SK-N-SH treated with all-trans-retinoic acid at 6 μM for 48 hours (cell line): ENCODE data around the gene ERGIC1.

Experiments used
- ATAC-seq: fragments of 200-7000 bp; cut with Tn5 transposase; 3 replicates; pipeline ENCODE4 v1.9.1; 2020; ENCODE audit warnings: mild to moderate bottlenecking, moderate library complexity
- ARNTL ChIP-seq: fragments of 450-650 bp; formaldehyde crosslinking; IDR thresholded peaks from 2 replicates; pipeline ENCODE4 v1.5.0; 2020; ENCODE audit warnings: low read depth, mild to moderate bottlenecking, moderate library complexity, borderline replicate concordance
- BACH2 ChIP-seq: fragments of 250-450 bp; sonication (Bioruptor Pico); IDR thresholded peaks from 2 replicates; pipeline ENCODE4 v1.9.0; 2021; ENCODE audit warnings: mild to moderate bottlenecking, borderline replicate concordance
- CSDC2 ChIP-seq: fragments of 250-450 bp; sonication (Bioruptor Pico); IDR thresholded peaks from 2 replicates; pipeline ENCODE4 v1.5.0; 2020; ENCODE audit warnings: mild to moderate bottlenecking, moderate library complexity
- ESRRG ChIP-seq: fragments of 250-450 bp; sonication (Bioruptor Pico); IDR thresholded peaks from 2 replicates; pipeline ENCODE4 v1.6.1; 2021; ENCODE audit warnings: mild to moderate bottlenecking
- GLIS3 ChIP-seq: fragments of 250-450 bp; sonication (Bioruptor Pico); IDR thresholded peaks from 2 replicates; pipeline ENCODE4 v1.5.0; 2020; ENCODE audit warnings: mild to moderate bottlenecking, moderate library complexity
- ISL1 ChIP-seq: fragments of 250-450 bp; sonication (Bioruptor Pico); IDR thresholded peaks from 2 replicates; pipeline ENCODE4 v2.1.2; 2022; ENCODE audit warnings: mild to moderate bottlenecking, moderate library complexity
- OSR1 ChIP-seq: fragments of 250-450 bp; sonication (Bioruptor Pico); IDR thresholded peaks from 2 replicates; pipeline ENCODE4 v1.8.0; 2022; ENCODE audit warnings: moderate library complexity, mild to moderate bottlenecking, inconsistent platforms
- PPARA ChIP-seq: fragments of 250-450 bp; sonication (Bioruptor Pico); IDR thresholded peaks from 2 replicates; pipeline ENCODE4 v1.5.0; 2020; ENCODE audit warnings: mild to moderate bottlenecking, borderline replicate concordance
- RARB ChIP-seq: fragments of 250-450 bp; sonication (Bioruptor Pico); IDR thresholded peaks from 2 replicates; pipeline ENCODE4 v1.8.0; 2021; ENCODE audit warnings: mild to moderate bottlenecking, moderate library complexity
- SNAI2 ChIP-seq: fragments of 250-450 bp; sonication (Bioruptor Pico); IDR thresholded peaks from 2 replicates; pipeline ENCODE4 v1.5.0; 2020; ENCODE audit warnings: mild to moderate bottlenecking, moderate library complexity
- TCF4 ChIP-seq: fragments of 250-450 bp; sonication (Bioruptor Pico); IDR thresholded peaks from 2 replicates; pipeline ENCODE4 v1.8.0; 2021; ENCODE audit warnings: mild to moderate bottlenecking, moderate library complexity, borderline replicate concordance
- TOX ChIP-seq: fragments of 250-450 bp; sonication (Bioruptor Pico); IDR thresholded peaks from 2 replicates; pipeline ENCODE4 v1.8.0; 2021; ENCODE audit warnings: mild to moderate bottlenecking, moderate library complexity, borderline replicate concordance
- ZFP3 ChIP-seq: fragments of 250-450 bp; sonication (Bioruptor Pico); IDR thresholded peaks from 2 replicates; pipeline ENCODE4 v1.5.0; 2020; ENCODE audit warnings: mild to moderate bottlenecking, moderate library complexity
- ZFP30 ChIP-seq: fragments of 450-650 bp; formaldehyde crosslinking; IDR thresholded peaks from 2 replicates; pipeline ENCODE4 v1.5.0; 2022; ENCODE audit warnings: mild to moderate bottlenecking, moderate library complexity
- ZNF8 ChIP-seq: fragments of 450-650 bp; formaldehyde crosslinking; IDR thresholded peaks from 2 replicates; pipeline ENCODE4 v1.5.0; 2020; ENCODE audit warnings: mild to moderate bottlenecking, moderate library complexity
- TF ChIP-seq, protein P1 (sequence below): fragments of 250-450 bp; sonication (Bioruptor Pico); IDR thresholded peaks from 2 replicates; pipeline ENCODE4 v1.5.1; 2020; ENCODE audit warnings: low read depth, mild to moderate bottlenecking, moderate library complexity
- TF ChIP-seq, protein P2 (sequence below): fragments of 250-450 bp; sonication (Bioruptor Pico); IDR thresholded peaks from 2 replicates; pipeline ENCODE4 v1.5.1; 2021; ENCODE audit warnings: mild to moderate bottlenecking, moderate library complexity
- TF ChIP-seq, protein P3 (sequence below): fragments of 250-450 bp; sonication (Bioruptor Pico); IDR thresholded peaks from 2 replicates; pipeline ENCODE4 v1.5.0; 2020; ENCODE audit warnings: mild to moderate bottlenecking, moderate library complexity

Gene ERGIC1

DNA sequence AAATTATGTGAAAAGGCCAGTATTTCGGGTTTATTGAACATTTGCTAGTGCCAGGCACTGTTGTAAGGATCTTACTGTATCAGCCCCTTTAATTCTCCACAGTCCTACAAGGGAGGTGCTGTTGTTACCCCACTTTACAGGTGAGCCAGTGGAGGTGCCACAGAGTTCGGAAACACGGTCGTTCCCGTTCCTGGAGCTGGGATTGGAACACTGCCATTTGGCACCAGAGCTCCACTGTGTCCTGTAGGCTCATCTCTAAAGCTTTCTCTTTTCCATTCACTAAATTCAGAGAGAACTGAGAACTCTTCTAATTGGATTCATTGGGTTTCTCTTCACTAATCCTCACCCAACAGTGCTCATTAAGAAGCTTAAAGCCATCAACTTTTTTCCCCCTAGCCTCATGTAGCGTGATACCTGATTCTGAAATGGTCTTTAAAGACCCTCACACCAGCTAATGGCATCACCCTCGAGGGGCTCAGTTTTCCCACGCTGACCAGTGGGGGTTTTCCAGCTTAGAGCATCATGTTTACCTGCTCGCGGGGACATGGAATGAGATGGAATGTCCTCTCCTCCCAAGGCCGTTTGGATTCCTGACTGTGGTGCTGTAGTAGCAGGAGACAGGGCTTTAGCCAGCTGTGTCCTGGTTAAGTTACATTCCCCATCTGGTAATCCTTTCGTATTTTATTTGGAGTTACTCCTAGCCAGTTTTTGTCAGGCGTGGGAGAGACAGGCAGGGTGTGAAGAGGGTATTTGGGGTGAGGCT is 5.8 kb downstream of the ERGIC1 start (continued):
- TF ChIP-seq BACH2 (no peak), SNAI2 (no peak), ZFP3 (CRISPR knock-in tag) (no peak), ESRRG (no peak), ZFP30 (CRISPR knock-in tag) (no peak), TCF4 (CRISPR knock-in tag) (no peak), OSR1 (CRISPR knock-in tag) (no peak), ARNTL (CRISPR knock-in tag) (no peak)

DNA sequence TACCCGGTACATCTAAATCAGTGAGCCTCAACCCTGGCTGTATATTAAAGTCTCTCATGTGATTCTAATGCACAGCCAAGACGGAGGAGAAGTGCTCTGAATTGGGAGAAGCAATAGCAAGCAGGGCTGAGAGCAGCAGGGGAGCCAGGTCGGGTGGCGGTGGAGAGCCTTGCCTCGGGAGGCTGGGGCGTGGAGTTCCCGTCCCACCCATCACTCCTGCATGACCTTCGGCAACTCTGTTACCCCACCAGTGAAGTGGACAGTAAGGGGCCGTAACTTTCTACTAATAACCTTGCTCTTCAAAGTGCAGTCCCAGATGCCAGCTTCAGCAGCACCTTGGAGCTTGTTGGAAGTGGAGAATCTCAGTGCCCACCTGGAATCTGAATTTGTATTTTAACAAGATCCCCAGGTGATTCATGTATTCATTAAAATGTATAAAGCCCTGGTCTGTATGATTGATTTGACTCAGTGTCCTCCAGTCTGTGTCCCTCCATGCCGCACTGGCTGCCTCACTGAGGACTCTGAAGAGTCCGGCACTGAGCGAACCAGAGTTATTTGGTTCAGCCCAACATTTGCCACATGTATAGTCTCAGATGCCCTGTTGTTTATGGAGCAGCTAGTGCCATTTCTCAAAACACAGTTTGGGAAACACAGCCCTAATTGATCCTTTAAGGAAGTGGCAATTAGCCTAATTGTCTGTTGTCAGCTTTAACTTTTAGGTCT is 6.5 kb downstream of the ERGIC1 start:
- TF ChIP-seq TCF4 (CRISPR knock-in tag), result no peak
- TF ChIP-seq ZFP3 (CRISPR knock-in tag), result no peak
- no peak for TF ChIP-seq ZNF8 (CRISPR knock-in tag)
- no peak for TF ChIP-seq ESRRG
- TF ChIP-seq, all 23 proteins: peak for 0
- no peak for ATAC-seq

DNA sequence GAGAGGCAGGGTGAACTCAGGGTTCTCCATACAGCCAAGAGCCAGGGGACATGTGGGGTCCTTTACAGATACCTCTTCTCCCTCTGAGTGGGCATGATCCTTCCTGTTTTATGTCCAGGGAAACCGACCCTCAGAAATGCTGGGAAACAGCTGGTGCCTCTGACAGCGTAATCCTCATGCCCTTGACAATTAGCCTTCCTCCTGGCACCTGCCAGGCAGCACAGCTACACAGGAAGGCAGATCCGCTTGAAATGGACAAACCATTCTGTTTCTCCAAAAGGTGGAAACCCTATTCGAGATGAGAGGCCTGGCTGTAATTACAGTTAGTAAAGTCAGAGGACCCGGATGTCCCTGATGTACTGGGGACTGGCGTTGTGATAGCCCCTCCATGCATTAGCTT is 7.2 kb downstream of the ERGIC1 start:
- ATAC-seq, result no peak
- no peak for TF ChIP-seq BACH2
- TF ChIP-seq ISL1 (CRISPR knock-in tag), result no peak
- TF ChIP-seq TOX, result no peak
- no peak for TF ChIP-seq ZNF8 (CRISPR knock-in tag)
- TF ChIP-seq, protein P1, sequence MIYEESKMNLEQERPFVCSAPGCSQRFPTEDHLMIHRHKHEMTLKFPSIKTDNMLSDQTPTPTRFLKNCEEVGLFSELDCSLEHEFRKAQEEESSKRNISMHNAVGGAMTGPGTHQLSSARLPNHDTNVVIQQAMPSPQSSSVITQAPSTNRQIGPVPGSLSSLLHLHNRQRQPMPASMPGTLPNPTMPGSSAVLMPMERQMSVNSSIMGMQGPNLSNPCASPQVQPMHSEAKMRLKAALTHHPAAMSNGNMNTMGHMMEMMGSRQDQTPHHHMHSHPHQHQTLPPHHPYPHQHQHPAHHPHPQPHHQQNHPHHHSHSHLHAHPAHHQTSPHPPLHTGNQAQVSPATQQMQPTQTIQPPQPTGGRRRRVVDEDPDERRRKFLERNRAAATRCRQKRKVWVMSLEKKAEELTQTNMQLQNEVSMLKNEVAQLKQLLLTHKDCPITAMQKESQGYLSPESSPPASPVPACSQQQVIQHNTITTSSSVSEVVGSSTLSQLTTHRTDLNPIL (CRISPR knock-in tag), result no peak
- no peak for TF ChIP-seq OSR1 (CRISPR knock-in tag)
- TF ChIP-seq, protein P2, sequence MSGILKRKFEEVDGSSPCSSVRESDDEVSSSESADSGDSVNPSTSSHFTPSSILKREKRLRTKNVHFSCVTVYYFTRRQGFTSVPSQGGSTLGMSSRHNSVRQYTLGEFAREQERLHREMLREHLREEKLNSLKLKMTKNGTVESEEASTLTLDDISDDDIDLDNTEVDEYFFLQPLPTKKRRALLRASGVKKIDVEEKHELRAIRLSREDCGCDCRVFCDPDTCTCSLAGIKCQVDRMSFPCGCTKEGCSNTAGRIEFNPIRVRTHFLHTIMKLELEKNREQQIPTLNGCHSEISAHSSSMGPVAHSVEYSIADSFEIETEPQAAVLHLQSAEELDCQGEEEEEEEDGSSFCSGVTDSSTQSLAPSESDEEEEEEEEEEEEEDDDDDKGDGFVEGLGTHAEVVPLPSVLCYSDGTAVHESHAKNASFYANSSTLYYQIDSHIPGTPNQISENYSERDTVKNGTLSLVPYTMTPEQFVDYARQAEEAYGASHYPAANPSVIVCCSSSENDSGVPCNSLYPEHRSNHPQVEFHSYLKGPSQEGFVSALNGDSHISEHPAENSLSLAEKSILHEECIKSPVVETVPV, result no peak
- TF ChIP-seq GLIS3, result no peak
- TF ChIP-seq CSDC2 (CRISPR knock-in tag), result no peak
- TF ChIP-seq TCF4 (CRISPR knock-in tag), result no peak
- TF ChIP-seq PPARA (CRISPR knock-in tag), result no peak
- TF ChIP-seq SNAI2, result no peak
- TF ChIP-seq, protein P3, sequence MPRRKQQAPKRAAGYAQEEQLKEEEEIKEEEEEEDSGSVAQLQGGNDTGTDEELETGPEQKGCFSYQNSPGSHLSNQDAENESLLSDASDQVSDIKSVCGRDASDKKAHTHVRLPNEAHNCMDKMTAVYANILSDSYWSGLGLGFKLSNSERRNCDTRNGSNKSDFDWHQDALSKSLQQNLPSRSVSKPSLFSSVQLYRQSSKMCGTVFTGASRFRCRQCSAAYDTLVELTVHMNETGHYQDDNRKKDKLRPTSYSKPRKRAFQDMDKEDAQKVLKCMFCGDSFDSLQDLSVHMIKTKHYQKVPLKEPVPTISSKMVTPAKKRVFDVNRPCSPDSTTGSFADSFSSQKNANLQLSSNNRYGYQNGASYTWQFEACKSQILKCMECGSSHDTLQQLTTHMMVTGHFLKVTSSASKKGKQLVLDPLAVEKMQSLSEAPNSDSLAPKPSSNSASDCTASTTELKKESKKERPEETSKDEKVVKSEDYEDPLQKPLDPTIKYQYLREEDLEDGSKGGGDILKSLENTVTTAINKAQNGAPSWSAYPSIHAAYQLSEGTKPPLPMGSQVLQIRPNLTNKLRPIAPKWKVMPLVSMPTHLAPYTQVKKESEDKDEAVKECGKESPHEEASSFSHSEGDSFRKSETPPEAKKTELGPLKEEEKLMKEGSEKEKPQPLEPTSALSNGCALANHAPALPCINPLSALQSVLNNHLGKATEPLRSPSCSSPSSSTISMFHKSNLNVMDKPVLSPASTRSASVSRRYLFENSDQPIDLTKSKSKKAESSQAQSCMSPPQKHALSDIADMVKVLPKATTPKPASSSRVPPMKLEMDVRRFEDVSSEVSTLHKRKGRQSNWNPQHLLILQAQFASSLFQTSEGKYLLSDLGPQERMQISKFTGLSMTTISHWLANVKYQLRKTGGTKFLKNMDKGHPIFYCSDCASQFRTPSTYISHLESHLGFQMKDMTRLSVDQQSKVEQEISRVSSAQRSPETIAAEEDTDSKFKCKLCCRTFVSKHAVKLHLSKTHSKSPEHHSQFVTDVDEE (CRISPR knock-in tag), result no peak
- no peak for TF ChIP-seq ESRRG

DNA sequence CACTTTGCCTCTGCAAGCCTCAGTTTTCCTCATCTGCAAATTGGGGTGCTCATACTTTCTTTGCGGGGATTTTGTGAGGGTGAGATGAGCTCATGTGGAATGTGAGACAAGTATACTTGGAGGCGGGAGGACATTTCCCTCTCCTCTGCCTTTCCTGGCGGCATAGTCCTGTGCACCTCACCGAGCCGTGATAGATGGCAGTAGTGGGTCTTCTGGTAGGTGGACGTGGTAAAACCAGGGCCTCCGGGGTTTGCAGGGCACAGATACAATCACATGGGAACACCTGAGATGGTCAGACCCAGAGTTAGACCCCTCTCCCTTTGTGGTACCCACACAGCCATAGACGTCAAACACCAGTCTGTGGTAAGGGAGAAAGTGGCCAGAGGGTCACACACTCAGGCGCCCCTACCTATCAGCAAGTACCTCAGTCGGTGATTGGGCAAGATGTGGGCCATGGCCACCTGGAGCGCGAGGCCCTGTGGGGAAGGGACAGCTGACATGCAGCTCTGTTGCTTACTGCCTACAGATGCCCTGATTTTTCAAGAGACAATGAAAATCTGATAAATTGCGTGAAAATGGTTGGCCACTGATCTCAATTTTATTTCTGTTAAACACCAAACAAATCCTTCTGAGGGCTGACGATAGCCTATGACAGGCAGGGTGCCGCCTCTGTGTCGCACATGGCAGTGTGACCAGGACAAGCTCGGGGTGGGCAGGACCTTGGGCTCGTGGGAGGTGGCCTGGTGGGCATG is 9.9 kb downstream of the ERGIC1 start:
- TF ChIP-seq ESRRG (no peak), CSDC2 (CRISPR knock-in tag) (no peak), RARB (CRISPR knock-in tag) (no peak), SNAI2 (no peak), ZFP3 (CRISPR knock-in tag) (no peak), TCF4 (CRISPR knock-in tag) (no peak), ISL1 (CRISPR knock-in tag) (no peak), GLIS3 (no peak)
- TF ChIP-seq, protein P1 (CRISPR knock-in tag), result no peak
- TF ChIP-seq, protein P2, result no peak
- TF ChIP-seq, protein P3 (CRISPR knock-in tag), result no peak
- ATAC-seq, result no peak
